A549 (cell line): ENCODE measurements around the gene CCDC43. TPM values are rescaled to one million over a fixed set of nuclear protein-coding genes. Genes with fewer than 3 reads are reported as not detected.
"Not testable (repeated sequence)": the region's sequence is repeated elsewhere in the genome, so short reads cannot be mapped to it uniquely, and the experiment has no call there.

Source experiments
- ATAC-seq, 2 experiments: fragments of 200-7000 bp in 1 of 2; fragments of >200 bp in 1 of 2; cut with Nextera tagmentation in 1 of 2; cut with Tn5 transposase in 1 of 2; 3 replicates each; pipeline versions ENCODE4 v1.8.0 to v1.9.1; 2018 to 2020; ENCODE audit warnings: mild to moderate bottlenecking in 1 of 2, moderate library complexity in 1 of 2
- CTCF ChIA-PET: fragments of 300-600 bp; sonication (Branson Sonifier 250); formaldehyde crosslinking; extraction: SDS; loops from one replicate; lab custom pipeline; 2021; ENCODE audit warnings: antibody characterized with exemption, inconsistent platforms; lab: Yijun Ruan, JAX
- POLR2A ChIA-PET: fragments of 350-600 bp; formaldehyde crosslinking; extraction: SDS; loops from one replicate; lab custom pipeline; 2021; ENCODE audit warnings: antibody characterized with exemption, inconsistent platforms; lab: Yijun Ruan, JAX
- DNase-seq, 2 experiments: peaks; one replicate each; pipeline versions ENCODE4 v3.0.0 to v3.0.0-alpha.2; 2011 to 2016; ENCODE audit warnings: low read depth in 1 of 2, low spot score in 1 of 2
- FAIRE-seq: peaks from 2 replicates; lab custom pipeline; 2011; peaks lifted over from hg19 to GRCh38; lab: Jason Lieb, UNC
- H3K27ac ChIP-seq, 2 experiments: fragments of >200 bp; sonication (Bioruptor Twin); formaldehyde crosslinking; 3 replicates each; pipeline ENCODE4 v1.5.1; 2016 to 2017
- H3K4me1 ChIP-seq: fragments of >200 bp; sonication (Bioruptor Twin); formaldehyde crosslinking; 3 replicates; pipeline ENCODE4 v1.6.1; 2016
- H3K4me2 ChIP-seq: fragments of >200 bp; sonication (Bioruptor Twin); formaldehyde crosslinking; 3 replicates; pipeline ENCODE4 v1.6.1; 2016
- H3K4me3 ChIP-seq: fragments of >200 bp; sonication (Bioruptor Twin); formaldehyde crosslinking; 3 replicates; pipeline ENCODE4 v1.5.1; 2016
- H3K9me3 ChIP-seq: fragments of >200 bp; sonication (Bioruptor Twin); formaldehyde crosslinking; 3 replicates; pipeline ENCODE4 v1.6.1; 2016
- CTCF ChIP-seq: fragments of >200 bp; sonication (Bioruptor Twin); formaldehyde crosslinking; IDR thresholded peaks from 3 replicates; pipeline ENCODE4 v1.5.1; 2016
- E2F6 ChIP-seq: IDR thresholded peaks from 2 replicates; pipeline ENCODE4 v1.6.1; 2012; ENCODE audit warnings: low read depth, borderline replicate concordance
- EHF ChIP-seq: fragments of 250-450 bp; sonication (Bioruptor Pico); IDR thresholded peaks from 2 replicates; pipeline ENCODE4 v1.5.0; 2020; ENCODE audit warnings: mild to moderate bottlenecking
- EHMT2 ChIP-seq: fragments of 200-600 bp; sonication (generic); IDR thresholded peaks from 2 replicates; pipeline ENCODE4 v1.6.1; 2016; ENCODE audit warnings: antibody characterized with exemption, low read depth, mild to moderate bottlenecking, moderate library complexity
- FOSB ChIP-seq: fragments of 250-450 bp; sonication (Bioruptor Pico); IDR thresholded peaks from 2 replicates; pipeline ENCODE4 v1.5.0; 2020; ENCODE audit warnings: mild to moderate bottlenecking, moderate library complexity
- FOSL2 ChIP-seq, 2 experiments: fragments of 450-650 bp in 1 of 2; fragments of >200 bp in 1 of 2; sonication (Bioruptor Twin) in 1 of 2; formaldehyde crosslinking; IDR thresholded peaks; 2 replicates each; pipeline versions ENCODE4 v1.5.0 to v1.6.1; 2016 to 2020; ENCODE audit warnings: mild to moderate bottlenecking in 1 of 2, moderate library complexity in 1 of 2
- HDAC2 ChIP-seq: fragments of 200-600 bp; sonication (generic); IDR thresholded peaks from 2 replicates; pipeline ENCODE4 v1.6.1; 2016
- HMGXB4 ChIP-seq: fragments of 250-450 bp; sonication (Bioruptor Pico); IDR thresholded peaks from 2 replicates; pipeline ENCODE4 v1.5.0; 2021; ENCODE audit warnings: mild to moderate bottlenecking, moderate library complexity, borderline replicate concordance
- HOXA7 ChIP-seq: fragments of 250-450 bp; sonication (Bioruptor Pico); IDR thresholded peaks from 2 replicates; pipeline ENCODE4 v1.5.0; 2020; ENCODE audit warnings: mild to moderate bottlenecking, moderate library complexity
- HOXB13 ChIP-seq: fragments of 250-450 bp; sonication (Bioruptor Pico); IDR thresholded peaks from 2 replicates; pipeline ENCODE4 v1.5.0; 2020; ENCODE audit warnings: low read depth, mild to moderate bottlenecking, moderate library complexity
- KDM5A ChIP-seq: fragments of 200-600 bp; sonication (generic); IDR thresholded peaks from 2 replicates; pipeline ENCODE4 v1.6.1; 2016; ENCODE audit warnings: antibody characterized with exemption, mild to moderate bottlenecking
- MAFK ChIP-seq: fragments of 450-650 bp; IDR thresholded peaks from 2 replicates; pipeline ENCODE4 v1.6.1; 2014; ENCODE audit not compliant: partially characterized antibody
- MAZ ChIP-seq: fragments of 150-350 bp; IDR thresholded peaks from 2 replicates; pipeline ENCODE4 v1.6.1; 2014; ENCODE audit warnings: antibody characterized with exemption, low read depth, low read length, borderline replicate concordance
- MYC ChIP-seq: IDR thresholded peaks from 2 replicates; pipeline ENCODE4 v1.6.1; 2012; ENCODE audit warnings: mild to moderate bottlenecking, inconsistent platforms, low read length, improper control_type of control experiment, borderline replicate concordance
- NFE2L2 ChIP-seq: fragments of 150-350 bp; conservative IDR thresholded peaks from 2 replicates; pipeline ENCODE4 v1.6.1; 2014; ENCODE audit warnings: low read length
- NPAS2 ChIP-seq: fragments of 250-450 bp; sonication (Bioruptor Pico); IDR thresholded peaks from 2 replicates; pipeline ENCODE4 v1.8.0; 2022; ENCODE audit warnings: mild to moderate bottlenecking, moderate library complexity, borderline replicate concordance
- POLR2AphosphoS2 ChIP-seq: conservative IDR thresholded peaks from 2 replicates; pipeline ENCODE4 v1.6.1; 2012; ENCODE audit warnings: low read length, improper control_type of control experiment, inconsistent platforms
- RAD21 ChIP-seq, 2 experiments: fragments of >200 bp in 1 of 2; sonication (Bioruptor Twin) in 1 of 2; formaldehyde crosslinking in 1 of 2; IDR thresholded peaks in 1 of 2; conservative IDR thresholded peaks in 1 of 2; 2 replicates in 1 of 2; 3 replicates in 1 of 2; pipeline ENCODE4 v1.6.1; 2012 to 2018; ENCODE audit warnings: inconsistent platforms in 1 of 2
- REST ChIP-seq: fragments of 200-600 bp; sonication (generic); IDR thresholded peaks from 2 replicates; pipeline ENCODE4 v1.6.1; 2016; ENCODE audit warnings: antibody characterized with exemption, mild to moderate bottlenecking, moderate library complexity
- SMC3 ChIP-seq: fragments of >200 bp; sonication (Bioruptor Twin); formaldehyde crosslinking; IDR thresholded peaks from 3 replicates; pipeline ENCODE4 v1.6.1; 2018; ENCODE audit warnings: inconsistent platforms
- TP53 ChIP-seq: fragments of 250-450 bp; sonication (Bioruptor Pico); IDR thresholded peaks from 2 replicates; pipeline ENCODE4 v1.5.0; 2021; ENCODE audit warnings: mild to moderate bottlenecking, moderate library complexity
- ZSCAN20 ChIP-seq: fragments of 250-450 bp; sonication (Bioruptor Pico); IDR thresholded peaks from 2 replicates; pipeline ENCODE4 v1.8.0; 2022; ENCODE audit warnings: mild to moderate bottlenecking, moderate library complexity
- WGBS: methylation state at CpG from one replicate; pipeline ENCODE4 v1.1.6; 2017; ENCODE audit errors: missing lambda C conversion rate; 5-methylcytosine and 5-hydroxymethylcytosine counted together
- polyA plus RNA-seq, 4 experiments: library from polyadenylated mRNA; depleted of rRNA in 3 of 4; stranded (reverse); fragments of >200 nt; fragmentation: RNase III in 1 of 4; extraction: RNeasy Plus Mini Kit Qiagen cat#74134 plus additional on column Dnase treatment in 1 of 4; gene quantifications; 2 replicates in 3 of 4; 3 replicates in 1 of 4; pipeline ENCODE4 v1.2.3, GENCODE V29; 2011 to 2017

Gene CCDC43
- polyA plus RNA-seq, 2 of the 4 experiments (the other 2 are of a cell fraction): 34.3 to 37.3 TPM

GRCh38 chr17:44636562-44636961, 53.0 kb downstream of the CCDC43 start (continued):
- TF ChIP-seq E2F6 (no peak), SMC3 (peak; percentile 100), REST (no peak), MAZ (no peak), HOXB13 (CRISPR knock-in tag) (no peak), EHF (no peak), HOXA7 (no peak), NFE2L2 (no peak), MAFK (no peak), ZSCAN20 (CRISPR knock-in tag) (no peak), KDM5A (no peak), POLR2AphosphoS2 (no peak), FOSL2 (IDR thresholded peaks at IDR 0.05) (no peak), FOSL2 (CRISPR knock-in tag; IDR thresholded peaks at IDR 0.05) (no peak)

GRCh38 chr17:44634401-44634800, 55.2 kb downstream of the CCDC43 start:
- H3K4me3 ChIP-seq, DNase-seq, H3K9me3 ChIP-seq, ATAC-seq: not testable (repeated sequence)
- peaks cover 22% of the 10 kb centered on the region for H3K4me1 ChIP-seq
- POLR2A ChIA-PET: interaction anchor here (0.9 kb wide), 1 partner anchor 77 kb away, joined by 5 read pairs; the partner anchor contains the start of gene FZD2
- peak overlapping the region; percentile 8 to 68; a peak in 4 of 6 replicates for H3K27ac ChIP-seq
- WGBS: 56% methylated on average over 4 of the region's 4 CpGs
- TF ChIP-seq CTCF (peak; percentile 39), RAD21 (conservative IDR thresholded peaks at IDR 0.05 in 1 of 2, IDR thresholded peaks at IDR 0.05 in 1 of 2) (peak; percentile 57 to 59), SMC3 (peak; percentile 19; the same call in 1 of the 3 replicates)
- TF ChIP-seq, all 56 proteins: peak for 3; not testable (repeated sequence) for 53
- CTCF ChIA-PET: interaction anchor here (0.6 to 15.2 kb wide), 22 partner anchors 8 to 756 kb away, joined by 3 to 324 read pairs (median 4); no protein-coding TSS in a partner anchor
- not testable (repeated sequence) for H3K4me2 ChIP-seq, FAIRE-seq

GRCh38 chr17:44633998-44634397, 55.6 kb downstream of the CCDC43 start:
- Histone ChIP-seq H3K9me3 (no peaks in the 10 kb centered on the region), H3K27ac (peak overlapping the region in 1 of 2 experiments; percentile 68; a peak in 4 of 6 replicates), H3K4me2 (no peak overlapping the region), H3K4me1 (peaks cover 22% of the 10 kb centered on the region), H3K4me3 (no peak overlapping the region)
- no peak for ATAC-seq
- ChIA-PET POLR2A (interaction anchor here (0.9 kb wide), 1 partner anchor 77 kb away, joined by 5 read pairs; the partner anchor contains the start of gene FZD2), CTCF (interaction anchor here (0.6 to 15.2 kb wide), 20 partner anchors 9 to 522 kb away, joined by 3 to 324 read pairs (median 4); no protein-coding TSS in a partner anchor)
- no peak for DNase-seq
- WGBS: 88% methylated on average over 8 of the region's 8 CpGs
- no peak for FAIRE-seq
- TF ChIP-seq REST (no peak), HMGXB4 (CRISPR knock-in tag) (no peak), SMC3 (no peak), RAD21 (conservative IDR thresholded peaks at IDR 0.05 in 1 of 2, IDR thresholded peaks at IDR 0.05 in 1 of 2) (no peak), HOXA7 (no peak), FOSB (CRISPR knock-in tag) (no peak), TP53 (CRISPR knock-in tag) (no peak), EHMT2 (no peak), NPAS2 (CRISPR knock-in tag) (no peak), HDAC2 (no peak), MYC (no peak)
